GM12878 (cell line): ENCODE results near the gene ST7. TPM values are rescaled to one million over a fixed set of nuclear protein-coding genes. Genes with fewer than 3 reads are reported as not detected.

Source experiments
- ATAC-seq: fragments of 200-7000 bp; cut with Tn5 transposase; 3 replicates; pipeline ENCODE4 v1.9.1; 2020; ENCODE audit warnings: mild to moderate bottlenecking, moderate library complexity
- BruUV-seq: library from RNA; stranded (reverse); fragments of 400-500 nt; replicated peaks from 2 replicates; lab custom pipeline; 2021; lab: Mats Ljungman, UMichigan
- CTCF ChIA-PET: fragments of 300-600 bp; sonication (Branson Sonifier 250); formaldehyde crosslinking; extraction: SDS; loops from one replicate; lab custom pipeline; 2021; ENCODE audit warnings: inconsistent platforms; lab: Yijun Ruan, JAX
- POLR2A ChIA-PET: fragments of 350-600 bp; formaldehyde crosslinking; extraction: SDS; loops from one replicate; lab custom pipeline; 2021; ENCODE audit warnings: inconsistent platforms; lab: Charles Lee
- RAD21 ChIA-PET: fragments of 300-600 bp; sonication (Branson Sonifier 250); formaldehyde crosslinking; loops from one replicate; lab custom pipeline; 2023; ENCODE audit warnings: antibody characterized with exemption; ENCODE audit not compliant: unreplicated experiment; lab: Charles Lee
- SMC1A ChIA-PET: fragments of 300-600 bp; sonication (Branson Sonifier 250); formaldehyde crosslinking; loops from one replicate; lab custom pipeline; 2023; ENCODE audit not compliant: unreplicated experiment, uncharacterized antibody; lab: Charles Lee
- DNase-seq: peaks from one replicate; pipeline ENCODE4 v3.0.0-alpha.2; 2011; ENCODE audit warnings: low read depth, low spot score
- FAIRE-seq: peaks from 3 replicates; lab custom pipeline; 2011; peaks lifted over from hg19 to GRCh38; lab: Jason Lieb, UNC
- H2AFZ ChIP-seq: 2 replicates; pipeline ENCODE4 v1.6.0; 2011; ENCODE audit warnings: low read depth, low read length, control low read depth; ENCODE audit not compliant: control insufficient read depth
- H3K27ac ChIP-seq: 2 replicates; pipeline ENCODE4 v1.5.1; 2011; ENCODE audit warnings: control low read depth; ENCODE audit not compliant: control insufficient read depth, insufficient read depth
- H3K27me3 ChIP-seq, 2 experiments: replicated peaks in 1 of 2; 2 replicates each; pipeline versions ENCODE4 v1.6.0 to v1.6.1; 2011; ENCODE audit warnings: low read length in 1 of 2; ENCODE audit not compliant: control insufficient read depth in 2 of 2, insufficient read depth in 2 of 2
- H3K36me3 ChIP-seq, 2 experiments: 2 replicates each; pipeline ENCODE4 v1.5.1; 2011; ENCODE audit warnings: low read length in 1 of 2; ENCODE audit not compliant: control insufficient read depth in 2 of 2, insufficient read depth in 2 of 2
- H3K4me1 ChIP-seq: 2 replicates; pipeline ENCODE4 v1.6.1; 2011; ENCODE audit warnings: mild to moderate bottlenecking, low read length, moderate library complexity, mixed read lengths; ENCODE audit not compliant: control insufficient read depth, insufficient read depth
- H3K4me2 ChIP-seq: 2 replicates; pipeline ENCODE4 v1.6.0; 2011; ENCODE audit warnings: control low read depth; ENCODE audit not compliant: control insufficient read depth, insufficient read depth
- H3K4me3 ChIP-seq: fragments of 200-600 bp; sonication (generic); 2 replicates; pipeline ENCODE4 v1.5.1; 2016
- H3K79me2 ChIP-seq: 2 replicates; pipeline ENCODE4 v1.6.0; 2011; ENCODE audit warnings: low read length; ENCODE audit not compliant: control insufficient read depth, insufficient read depth
- H3K9ac ChIP-seq: 2 replicates; pipeline ENCODE4 v1.8.0; 2011; ENCODE audit warnings: low read length, control low read depth, mixed read lengths; ENCODE audit not compliant: control insufficient read depth, insufficient read depth
- H3K9me3 ChIP-seq: replicated peaks from 3 replicates; pipeline ENCODE4 v1.5.1; 2011; ENCODE audit warnings: mild to moderate bottlenecking, low read length; ENCODE audit not compliant: control insufficient read depth, insufficient read depth
- H4K20me1 ChIP-seq: 2 replicates; pipeline ENCODE4 v1.6.0; 2011; ENCODE audit not compliant: control insufficient read depth, insufficient read depth
- ASH2L ChIP-seq: fragments of 300-600, 200-600 bp; sonication (generic); IDR thresholded peaks from 2 replicates; pipeline ENCODE4 v1.6.1; 2017; ENCODE audit warnings: low read depth, mild to moderate bottlenecking, borderline replicate concordance
- BRCA1 ChIP-seq: IDR thresholded peaks from 2 replicates; pipeline ENCODE4 v1.6.1; 2011; ENCODE audit warnings: low read depth, low read length, improper control_type of control experiment
- CREM ChIP-seq: IDR thresholded peaks from 2 replicates; pipeline ENCODE4 v1.6.1; 2014; ENCODE audit warnings: antibody characterized with exemption, low read depth
- NFXL1 ChIP-seq: fragments of 450-650 bp; IDR thresholded peaks from 2 replicates; pipeline ENCODE4 v1.6.1; 2017; ENCODE audit warnings: antibody characterized with exemption, mild to moderate bottlenecking, borderline replicate concordance
- NFYA ChIP-seq: IDR thresholded peaks from 2 replicates; pipeline ENCODE4 v1.6.1; 2011; ENCODE audit warnings: low read depth, mild to moderate bottlenecking, low read length, improper control_type of control experiment, borderline replicate concordance
- RAD21 ChIP-seq: IDR thresholded peaks from 2 replicates; pipeline ENCODE4 v1.6.1; 2011; ENCODE audit warnings: mild to moderate bottlenecking, low read depth, low read length, moderate library complexity; ENCODE audit not compliant: insufficient read depth
- REST ChIP-seq: IDR thresholded peaks from 2 replicates; pipeline ENCODE4 v1.6.1; 2012; ENCODE audit warnings: mild to moderate bottlenecking, low read depth, low read length
- RFX5 ChIP-seq: IDR thresholded peaks from 2 replicates; pipeline ENCODE4 v1.6.1; 2011; ENCODE audit warnings: low read depth, low read length, improper control_type of control experiment
- SUPT20H ChIP-seq: IDR thresholded peaks from 2 replicates; pipeline ENCODE4 v1.6.1; 2011; ENCODE audit warnings: low read depth, mild to moderate bottlenecking, low read length, moderate library complexity, borderline replicate concordance; ENCODE audit not compliant: control insufficient read depth
- TBL1XR1 ChIP-seq: IDR thresholded peaks from 2 replicates; pipeline ENCODE4 v1.6.1; 2012; ENCODE audit warnings: low read depth, low read length, improper control_type of control experiment
- TCF12 ChIP-seq: IDR thresholded peaks from 2 replicates; pipeline ENCODE4 v1.6.1; 2011; ENCODE audit warnings: low read depth, mild to moderate bottlenecking, low read length
- ZNF622 ChIP-seq: fragments of 450-650 bp; IDR thresholded peaks from 2 replicates; pipeline ENCODE4 v1.6.1; 2017; ENCODE audit warnings: mild to moderate bottlenecking, inconsistent platforms
- ZNF687 ChIP-seq: fragments of 450-650 bp; IDR thresholded peaks from 2 replicates; pipeline ENCODE4 v1.6.1; 2017; ENCODE audit warnings: mild to moderate bottlenecking, moderate library complexity
- in situ Hi-C: fragments of 300-500 bp; cut with MboI; formaldehyde crosslinking; loops from 9 replicates; pipeline ENCODE4 v1.14.3; 2018; ENCODE audit warnings: mixed read lengths
- intact Hi-C: fragments of 100-400 bp; cut with micrococcal nuclease; formaldehyde crosslinking; loops from one replicate; pipeline ENCODE4 v1.14.2; 2022; ENCODE audit not compliant: unreplicated experiment
- polyA plus RNA-seq, 11 experiments: library from polyadenylated mRNA; depleted of rRNA in 4 of 11; unstranded in 6 of 11; stranded (reverse) in 5 of 11; fragments of >200 nt; fragmentation: Nextera tagmentation in 4 of 11; fragmentation: Illumina TruSeq in 1 of 11; extraction: Ambion mirVana in 4 of 11; extraction: Trizol in 1 of 11; gene quantifications; 1 replicate in 1 of 11; 2 replicates in 10 of 11; pipeline versions ENCODE4 v1.2.1 to v1.2.3, GENCODE V29; 2011 to 2016; ENCODE audit warnings: inconsistent platforms in 2 of 11, missing spikeins in 2 of 11, low read depth in 1 of 11
- total RNA-seq, 4 experiments: library from RNA; depleted of rRNA in 3 of 4; stranded (reverse); fragments of >200 nt in 3 of 4; fragmentation: Illumina TruSeq in 1 of 4; extraction: Trizol in 1 of 4; gene quantifications; 2 replicates each; pipeline versions ENCODE4 v1.2.1 to v1.2.3, GENCODE V29; 2013 to 2021

ST7 gene
- total and polyA plus RNA-seq, 10 of the 15 experiments (the other 5 are each of a cell fraction or from before 2014, with no cell fraction given): 27.7 to 76.4 (median 53.6) TPM

GRCh38 chr7:116968631-116969030, 15.3 kb downstream of the ST7 start:
- peaks cover 70% of the 10 kb centered on the region for H3K79me2 ChIP-seq
- H3K4me1 ChIP-seq: peaks cover 21% of the 10 kb centered on the region
- BruUV-seq: no TSS peak
- no peak overlapping the region for H3K4me3 ChIP-seq
- no peaks in the 10 kb centered on the region for H4K20me1 ChIP-seq
- H3K9ac ChIP-seq: no peak overlapping the region
- ChIA-PET SMC1A (interaction anchor here (1.1 to 5.3 kb wide), 4 partner anchors 11 to 17 kb away, joined by 3 to 64 read pairs (median 28); partner anchors contain the start of gene ST7), POLR2A (interaction anchor here (4.4 to 6.1 kb wide), 2 partner anchors 10 to 12 kb away, joined by 31 to 49 read pairs; no protein-coding TSS in a partner anchor), CTCF (interaction anchor here (1.8 to 2.7 kb wide), 2 partner anchors 12 to 158 kb away, joined by 8 to 14 read pairs; no protein-coding TSS in a partner anchor), RAD21 (interaction anchor here (1.4 kb wide), 1 partner anchor 11 kb away, joined by 6 read pairs; no protein-coding TSS in a partner anchor)
- in situ Hi-C loops: no loop called here
- peaks cover 2% of the 10 kb centered on the region; the same call in 2 of the 3 replicates for H3K9me3 ChIP-seq
- DNase-seq (no peak), ATAC-seq (no peak), FAIRE-seq (no peak)
- H3K4me2 ChIP-seq: no peak overlapping the region
- no peak overlapping the region for H2AFZ ChIP-seq
- H3K27me3 ChIP-seq: no peaks in the 10 kb centered on the region
- intact Hi-C loops: no loop called here
- peaks cover 0 to 2% of the 10 kb centered on the region in 2 experiments; a peak in 1 of 4 replicates for H3K36me3 ChIP-seq
- H3K27ac ChIP-seq: no peak overlapping the region
- TF ChIP-seq ASH2L (no peak), CREM (no peak), SUPT20H (no peak), TCF12 (no peak), TBL1XR1 (no peak), RFX5 (no peak), NFXL1 (no peak), BRCA1 (no peak), ZNF687 (no peak), NFYA (no peak), ZNF622 (no peak), REST (no peak), RAD21 (no peak)
